GM12801 (cell line): ENCODE measurements around the gene NPLOC4.

ENCODE experiments used
- TF ChIP-seq, protein P1 (sequence below): IDR thresholded peaks from one replicate; pipeline ENCODE4 v1.5.1; 2011; ENCODE audit warnings: control low read depth; ENCODE audit not compliant: insufficient read length; ENCODE audit errors: extremely low read depth

The NPLOC4 gene

DNA sequence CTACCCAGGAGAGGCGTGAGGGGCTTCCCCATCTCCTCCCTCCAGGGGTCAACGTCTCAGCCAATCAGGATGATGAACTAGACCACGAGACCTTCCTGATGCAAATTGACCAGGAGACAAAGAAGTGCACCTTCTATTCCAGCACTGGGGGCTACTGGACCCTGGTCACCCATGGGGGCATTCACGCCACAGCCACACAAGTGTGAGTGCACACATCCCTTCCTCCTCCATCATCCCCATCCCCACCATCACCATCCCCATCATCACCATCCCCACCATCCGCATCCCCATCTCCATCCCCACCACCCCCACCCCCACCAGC lies 101.9 kb downstream of the NPLOC4 start:
- TF ChIP-seq, protein P1, sequence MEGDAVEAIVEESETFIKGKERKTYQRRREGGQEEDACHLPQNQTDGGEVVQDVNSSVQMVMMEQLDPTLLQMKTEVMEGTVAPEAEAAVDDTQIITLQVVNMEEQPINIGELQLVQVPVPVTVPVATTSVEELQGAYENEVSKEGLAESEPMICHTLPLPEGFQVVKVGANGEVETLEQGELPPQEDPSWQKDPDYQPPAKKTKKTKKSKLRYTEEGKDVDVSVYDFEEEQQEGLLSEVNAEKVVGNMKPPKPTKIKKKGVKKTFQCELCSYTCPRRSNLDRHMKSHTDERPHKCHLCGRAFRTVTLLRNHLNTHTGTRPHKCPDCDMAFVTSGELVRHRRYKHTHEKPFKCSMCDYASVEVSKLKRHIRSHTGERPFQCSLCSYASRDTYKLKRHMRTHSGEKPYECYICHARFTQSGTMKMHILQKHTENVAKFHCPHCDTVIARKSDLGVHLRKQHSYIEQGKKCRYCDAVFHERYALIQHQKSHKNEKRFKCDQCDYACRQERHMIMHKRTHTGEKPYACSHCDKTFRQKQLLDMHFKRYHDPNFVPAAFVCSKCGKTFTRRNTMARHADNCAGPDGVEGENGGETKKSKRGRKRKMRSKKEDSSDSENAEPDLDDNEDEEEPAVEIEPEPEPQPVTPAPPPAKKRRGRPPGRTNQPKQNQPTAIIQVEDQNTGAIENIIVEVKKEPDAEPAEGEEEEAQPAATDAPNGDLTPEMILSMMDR = no peak

DNA sequence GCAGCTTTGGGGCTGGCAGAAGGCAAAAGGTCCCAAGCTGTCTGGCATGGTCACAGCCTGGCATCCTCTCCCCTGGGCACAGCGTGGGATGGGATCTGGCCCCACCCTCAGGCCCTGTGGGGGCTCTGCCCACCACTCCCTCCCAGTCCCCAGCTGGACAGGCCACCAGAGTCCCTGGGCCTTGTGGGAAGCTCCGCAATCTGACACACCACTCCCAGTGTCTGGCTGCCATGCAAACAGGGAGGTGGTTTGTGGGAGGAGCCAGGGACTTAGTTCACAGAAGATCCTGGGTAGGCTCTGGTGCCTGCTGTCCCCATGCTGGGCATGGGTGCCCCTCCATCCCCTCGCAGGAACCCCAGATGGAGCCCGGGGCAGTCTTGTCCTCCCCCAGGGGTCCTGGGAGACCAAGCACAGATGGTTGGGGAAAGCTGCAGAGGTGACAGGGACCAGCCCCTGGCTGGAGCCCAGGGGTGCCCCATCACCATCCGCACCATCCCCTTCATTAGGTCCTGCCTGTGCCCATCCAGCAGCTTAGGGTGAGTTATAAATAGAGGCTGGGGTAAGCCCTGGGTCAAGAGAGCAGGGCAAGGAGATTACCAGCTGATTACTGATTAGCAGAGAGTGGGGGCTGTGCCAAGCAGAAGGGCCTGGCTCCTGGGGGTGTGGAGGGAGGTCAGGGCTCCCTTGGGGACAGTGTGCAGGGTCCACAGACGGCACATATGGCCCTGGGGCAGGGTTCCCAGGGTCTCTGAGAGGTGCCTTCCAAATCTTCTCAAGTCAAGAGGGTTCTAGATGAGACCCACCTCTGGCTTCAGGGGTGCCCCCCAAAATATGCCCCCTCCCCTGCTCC lies 102.5 kb downstream of the NPLOC4 start:
- TF ChIP-seq, protein P1 = no peak

DNA sequence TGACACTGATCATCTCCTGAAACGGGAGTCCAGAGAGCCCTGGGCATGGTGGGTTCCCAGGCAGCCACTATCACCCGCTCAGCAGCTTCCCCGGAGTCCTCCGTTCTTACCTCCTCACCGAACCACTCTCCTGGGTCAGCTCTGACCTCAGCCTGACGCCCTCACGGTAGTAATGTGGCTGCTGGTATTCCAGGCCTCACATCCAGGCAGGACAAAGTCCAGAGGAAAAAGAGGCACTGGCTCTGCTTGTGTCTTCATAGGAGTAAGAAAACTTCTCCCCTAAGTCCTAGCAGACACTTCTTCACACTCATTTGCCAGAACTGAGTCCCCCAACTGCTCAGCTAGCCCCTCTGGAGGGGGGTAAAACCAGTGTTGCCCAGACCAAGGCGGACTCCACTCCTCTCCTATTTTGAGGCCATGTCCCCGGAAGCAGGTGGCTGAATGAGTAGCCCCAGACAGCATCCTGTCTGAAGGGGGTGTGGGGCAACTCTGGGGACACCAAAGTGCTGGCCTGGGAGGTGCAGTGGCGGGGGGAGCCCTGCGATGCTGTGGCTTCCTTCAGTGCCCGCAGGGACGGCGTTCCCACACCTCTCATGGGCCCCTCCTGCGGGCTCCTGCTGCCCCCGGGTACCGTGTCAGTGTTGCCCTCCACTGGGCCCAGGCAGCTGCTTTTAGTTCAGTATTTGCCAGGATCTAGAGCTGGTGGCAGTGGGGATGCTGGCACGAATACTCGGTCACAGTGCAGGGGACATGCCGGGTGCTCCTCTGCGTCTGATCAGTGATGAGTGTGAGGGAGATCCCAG lies 103.4 kb downstream of the NPLOC4 start:
- TF ChIP-seq, protein P1 = no peak

DNA sequence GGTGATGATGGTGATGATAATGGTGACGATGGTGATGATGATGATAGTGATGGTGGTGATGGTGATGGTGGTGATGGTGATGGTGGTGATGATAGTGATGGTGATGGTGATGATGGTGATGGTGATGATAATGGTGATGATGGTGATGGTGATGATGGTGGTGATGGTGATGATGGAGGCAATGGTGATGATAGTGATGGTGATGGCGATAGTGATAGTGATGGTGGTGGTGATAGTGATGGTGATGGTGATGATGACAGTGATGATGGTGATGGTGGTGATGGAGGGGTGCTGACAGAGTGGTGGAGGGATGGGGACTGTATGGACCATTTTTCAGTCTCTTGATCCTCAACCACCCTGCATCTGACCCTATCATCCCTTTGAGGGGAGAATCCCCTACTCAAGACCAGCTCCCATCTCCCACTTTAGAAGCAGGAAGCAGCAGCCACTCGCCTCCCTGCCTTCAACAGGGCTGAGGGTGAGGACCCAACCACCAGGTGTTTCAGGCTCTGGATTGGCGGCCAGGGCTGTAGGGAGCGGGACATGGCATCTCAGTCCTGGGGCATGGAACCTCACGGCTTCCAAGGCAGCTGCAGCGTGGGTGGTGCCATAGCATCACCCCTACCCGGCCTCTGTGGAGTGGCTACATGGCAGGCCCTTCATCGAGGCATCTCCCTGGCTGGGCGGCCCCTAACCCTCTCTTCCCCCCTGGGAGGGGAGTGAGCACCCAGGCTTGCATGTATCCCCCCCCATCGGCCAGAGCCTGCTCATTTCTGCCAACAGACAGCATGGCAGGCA lies 104.2 kb downstream of the NPLOC4 start:
- TF ChIP-seq, protein P1 = no peak

DNA sequence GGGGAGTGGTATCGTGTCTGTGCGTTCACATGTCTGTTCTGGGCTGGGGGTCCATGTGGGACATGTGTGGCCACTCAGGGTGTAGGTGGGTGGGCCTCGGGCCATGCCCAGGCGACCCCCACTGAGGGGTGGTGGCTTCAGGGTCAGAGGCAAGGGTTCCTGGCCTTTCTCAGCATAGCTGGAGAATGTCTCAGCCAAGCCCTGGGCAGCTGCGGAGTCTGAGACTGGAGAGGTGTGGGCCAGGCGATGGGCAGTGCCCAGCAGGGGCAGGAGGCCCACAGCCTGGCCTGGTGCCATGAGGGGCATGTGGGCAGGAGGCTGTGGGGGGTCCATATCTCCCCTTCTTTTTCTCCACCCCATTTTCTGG lies 107.5 kb downstream of the NPLOC4 start:
- TF ChIP-seq, protein P1 = no peak

DNA sequence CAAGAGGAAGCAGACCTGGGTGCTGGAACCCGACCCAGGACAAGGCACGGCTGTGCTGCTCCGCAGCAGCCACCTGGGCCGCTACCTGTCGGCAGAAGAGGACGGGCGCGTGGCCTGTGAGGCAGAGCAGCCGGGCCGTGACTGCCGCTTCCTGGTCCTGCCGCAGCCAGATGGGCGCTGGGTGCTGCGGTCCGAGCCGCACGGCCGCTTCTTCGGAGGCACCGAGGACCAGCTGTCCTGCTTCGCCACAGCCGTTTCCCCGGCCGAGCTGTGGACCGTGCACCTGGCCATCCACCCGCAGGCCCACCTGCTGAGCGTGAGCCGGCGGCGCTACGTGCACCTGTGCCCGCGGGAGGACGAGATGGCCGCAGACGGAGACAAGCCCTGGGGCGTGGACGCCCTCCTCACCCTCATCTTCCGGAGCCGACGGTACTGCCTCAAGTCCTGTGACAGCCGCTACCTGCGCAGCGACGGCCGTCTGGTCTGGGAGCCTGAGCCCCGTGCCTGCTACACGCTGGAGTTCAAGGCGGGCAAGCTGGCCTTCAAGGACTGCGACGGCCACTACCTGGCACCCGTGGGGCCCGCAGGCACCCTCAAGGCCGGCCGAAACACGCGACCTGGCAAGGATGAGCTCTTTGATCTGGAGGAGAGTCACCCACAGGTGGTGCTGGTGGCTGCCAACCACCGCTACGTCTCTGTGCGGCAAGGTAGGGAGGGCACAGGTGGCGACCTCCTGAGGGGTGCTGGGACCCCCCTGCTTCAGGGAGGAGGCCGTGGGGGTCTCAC lies 108.1 kb downstream of the NPLOC4 start:
- TF ChIP-seq, protein P1 = no peak

DNA sequence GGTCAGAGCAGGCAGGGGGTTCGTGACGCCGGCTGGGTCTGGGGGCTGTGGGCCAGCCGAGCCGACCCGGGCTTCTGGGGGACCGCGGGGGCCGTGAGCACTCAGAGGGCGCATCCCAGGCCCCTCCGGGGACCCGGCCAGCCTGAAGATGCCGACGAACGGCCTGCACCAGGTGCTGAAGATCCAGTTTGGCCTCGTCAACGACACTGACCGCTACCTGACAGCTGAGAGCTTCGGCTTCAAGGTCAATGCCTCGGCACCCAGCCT lies 108.6 kb downstream of the NPLOC4 start:
- TF ChIP-seq, protein P1 = no peak
